MCF 10A (cell line): ENCODE results near the gene POLR3K. TPM values are rescaled to one million over a fixed set of nuclear protein-coding genes. Genes with fewer than 3 reads are reported as not detected.
"Not testable (repeated sequence)": the region's sequence is repeated elsewhere in the genome, so short reads cannot be mapped to it uniquely, and the experiment has no call there.

Experiments used
- BruUV-seq: library from RNA; stranded (reverse); fragments of 400-500 nt; replicated peaks from 2 replicates; lab custom pipeline; 2021; lab: Mats Ljungman, UMichigan
- CTCF ChIA-PET: fragments of 300-600 bp; sonication (Branson Sonifier 250); formaldehyde crosslinking; extraction: SDS; loops from one replicate; lab custom pipeline; 2021; ENCODE audit warnings: antibody characterized with exemption, inconsistent platforms; lab: Yijun Ruan, JAX
- POLR2A ChIA-PET: fragments of 300-600, 350-650 bp; sonication (Branson Sonifier 250); formaldehyde crosslinking; extraction: SDS; loops from one replicate; lab custom pipeline; 2020; ENCODE audit warnings: antibody characterized with exemption, inconsistent platforms; lab: Yijun Ruan, JAX
- DNase-seq: peaks from one replicate; pipeline ENCODE4 v3.0.0-alpha.2; 2018; ENCODE audit not compliant: unreplicated experiment
- H3K27ac Mint-ChIP-seq: one replicate; pipeline ENCODE4 v1.8.0; 2022; ENCODE audit warnings: mild to moderate bottlenecking, low read depth, mixed read lengths; ENCODE audit not compliant: unreplicated experiment
- H3K27me3 Mint-ChIP-seq: one replicate; pipeline ENCODE4 v1.8.0; 2022; ENCODE audit warnings: mixed read lengths; ENCODE audit not compliant: insufficient read depth, unreplicated experiment
- H3K36me3 Mint-ChIP-seq: one replicate; pipeline ENCODE4 v1.8.0; 2022; ENCODE audit warnings: mild to moderate bottlenecking, moderate library complexity, mixed read lengths; ENCODE audit not compliant: insufficient read depth, unreplicated experiment
- H3K4me1 Mint-ChIP-seq: one replicate; pipeline ENCODE4 v1.8.0; 2022; ENCODE audit warnings: mixed read lengths; ENCODE audit not compliant: insufficient read depth, unreplicated experiment
- H3K4me3 Mint-ChIP-seq: one replicate; pipeline ENCODE4 v1.8.0; 2022; ENCODE audit warnings: mild to moderate bottlenecking, moderate library complexity, mixed read lengths; ENCODE audit not compliant: unreplicated experiment
- H3K9me3 Mint-ChIP-seq: one replicate; pipeline ENCODE4 v1.8.0; 2022; ENCODE audit warnings: mixed read lengths; ENCODE audit not compliant: unreplicated experiment
- intact Hi-C: fragments of 100-400 bp; cut with micrococcal nuclease; formaldehyde crosslinking; loops from 2 replicates; pipeline ENCODE4 v1.14.1; 2022
- total RNA-seq: library from RNA; stranded (reverse); gene quantifications from 2 replicates; pipeline ENCODE4 v1.2.3, GENCODE V29; 2022
- TF ChIP-seq, protein P1 (sequence below): fragments of 200-600 bp; IDR thresholded peaks from one replicate; pipeline ENCODE4 v1.8.0; 2022; ENCODE audit warnings: antibody characterized with exemption, mild to moderate bottlenecking; ENCODE audit not compliant: unreplicated experiment

POLR3K gene
- total RNA-seq, 1 experiment from 2014 or later = 19.2 TPM

GRCh38 chr16:33877-34647, 19.3 kb downstream of the POLR3K start:
- intact Hi-C loops = no loop called here
- H3K27me3 Mint-ChIP-seq = no peaks in the 10 kb centered on the region
- H3K4me3 Mint-ChIP-seq = no peak overlapping the region
- CTCF ChIA-PET = interaction anchor here (0.9 kb wide), 1 partner anchor 73 kb away, joined by 4 read pairs; no protein-coding TSS in a partner anchor
- POLR2A ChIA-PET = no interaction called here
- no peaks in the 10 kb centered on the region for H3K4me1 Mint-ChIP-seq
- TF ChIP-seq, protein P1, sequence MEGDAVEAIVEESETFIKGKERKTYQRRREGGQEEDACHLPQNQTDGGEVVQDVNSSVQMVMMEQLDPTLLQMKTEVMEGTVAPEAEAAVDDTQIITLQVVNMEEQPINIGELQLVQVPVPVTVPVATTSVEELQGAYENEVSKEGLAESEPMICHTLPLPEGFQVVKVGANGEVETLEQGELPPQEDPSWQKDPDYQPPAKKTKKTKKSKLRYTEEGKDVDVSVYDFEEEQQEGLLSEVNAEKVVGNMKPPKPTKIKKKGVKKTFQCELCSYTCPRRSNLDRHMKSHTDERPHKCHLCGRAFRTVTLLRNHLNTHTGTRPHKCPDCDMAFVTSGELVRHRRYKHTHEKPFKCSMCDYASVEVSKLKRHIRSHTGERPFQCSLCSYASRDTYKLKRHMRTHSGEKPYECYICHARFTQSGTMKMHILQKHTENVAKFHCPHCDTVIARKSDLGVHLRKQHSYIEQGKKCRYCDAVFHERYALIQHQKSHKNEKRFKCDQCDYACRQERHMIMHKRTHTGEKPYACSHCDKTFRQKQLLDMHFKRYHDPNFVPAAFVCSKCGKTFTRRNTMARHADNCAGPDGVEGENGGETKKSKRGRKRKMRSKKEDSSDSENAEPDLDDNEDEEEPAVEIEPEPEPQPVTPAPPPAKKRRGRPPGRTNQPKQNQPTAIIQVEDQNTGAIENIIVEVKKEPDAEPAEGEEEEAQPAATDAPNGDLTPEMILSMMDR = no peak
- H3K9me3 Mint-ChIP-seq = no peaks in the 10 kb centered on the region
- no peak for DNase-seq
- H3K27ac Mint-ChIP-seq = no peak overlapping the region
- H3K36me3 Mint-ChIP-seq = peaks cover 5% of the 10 kb centered on the region
- BruUV-seq = no TSS peak

- BruUV-seq, H3K36me3 Mint-ChIP-seq, POLR2A ChIA-PET, CTCF ChIA-PET, DNase-seq, intact Hi-C loops, H3K4me1 Mint-ChIP-seq, H3K27me3 Mint-ChIP-seq, H3K9me3 Mint-ChIP-seq, H3K4me3 Mint-ChIP-seq, H3K27ac Mint-ChIP-seq: not testable (repeated sequence)
Observed at GRCh38 chr16:33154-33876, 20.1 kb downstream of the POLR3K start.

DNA sequence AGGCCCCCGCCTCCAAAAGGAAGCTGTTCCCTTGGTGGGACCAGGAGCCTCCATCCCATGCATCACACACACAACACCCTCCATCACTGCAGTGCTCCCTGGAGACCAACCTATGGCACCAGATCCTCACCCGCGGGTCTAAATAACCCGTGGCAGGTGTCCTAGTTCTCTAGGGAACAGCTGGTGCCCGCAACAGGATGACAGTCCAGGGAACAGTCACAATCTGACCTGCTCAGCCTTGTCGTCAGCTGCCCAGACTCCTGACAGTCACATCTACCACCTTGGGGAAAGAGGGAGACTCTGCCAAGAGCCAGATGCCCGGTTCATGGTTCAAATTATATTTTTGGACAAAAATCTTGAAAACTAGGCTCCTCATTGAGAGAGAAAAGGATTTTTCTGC, 22.8 kb downstream of the POLR3K start:
- BruUV-seq, POLR2A ChIA-PET, H3K36me3 Mint-ChIP-seq, DNase-seq, H3K9me3 Mint-ChIP-seq, H3K4me1 Mint-ChIP-seq, H3K4me3 Mint-ChIP-seq, H3K27ac Mint-ChIP-seq, intact Hi-C loops, CTCF ChIA-PET, H3K27me3 Mint-ChIP-seq: not testable (repeated sequence)

DNA sequence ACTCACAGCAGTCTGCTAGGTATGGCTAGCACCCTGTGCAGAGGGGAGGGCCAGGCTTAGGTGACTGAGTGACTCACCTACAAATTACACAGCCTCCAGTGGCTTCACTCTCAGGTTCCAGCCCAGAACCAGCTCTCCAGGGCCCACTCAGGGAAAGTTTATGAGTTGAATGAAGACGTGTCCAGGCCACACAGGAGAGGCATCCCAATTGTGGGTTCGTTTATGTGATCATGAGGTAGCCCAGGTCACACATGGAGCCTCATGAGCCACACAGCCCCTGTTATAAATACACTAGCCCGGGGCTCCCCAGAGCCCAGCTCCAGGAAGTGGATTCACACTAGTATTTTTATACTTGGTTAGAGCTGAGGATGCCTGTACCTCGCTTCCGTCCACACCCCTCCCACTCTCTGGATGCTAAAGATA, 27.5 kb downstream of the POLR3K start:
- POLR2A ChIA-PET, BruUV-seq, H3K36me3 Mint-ChIP-seq, intact Hi-C loops, H3K27me3 Mint-ChIP-seq, H3K27ac Mint-ChIP-seq, H3K4me1 Mint-ChIP-seq, CTCF ChIA-PET, DNase-seq, H3K9me3 Mint-ChIP-seq, H3K4me3 Mint-ChIP-seq: not testable (repeated sequence)

DNA sequence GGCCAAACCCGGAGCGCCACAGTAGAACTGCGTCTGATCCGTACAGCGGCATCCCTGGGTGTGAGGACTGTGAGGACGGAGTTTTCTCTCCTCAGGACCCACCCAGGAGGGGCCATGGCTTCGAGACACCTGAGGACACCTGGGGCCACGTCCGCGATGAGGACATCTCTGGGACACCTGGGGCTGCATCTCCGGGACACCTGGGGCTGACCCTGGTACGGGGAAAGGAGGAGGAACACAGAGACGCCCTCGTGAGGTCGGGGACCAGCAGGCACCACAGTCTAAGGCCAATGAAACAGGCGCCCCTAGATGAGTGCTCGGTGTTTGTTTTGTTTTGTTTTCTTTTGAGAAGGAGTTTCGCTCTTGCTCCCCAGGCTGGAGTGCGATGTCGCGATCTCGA, 29.3 kb downstream of the POLR3K start:
- DNase-seq, POLR2A ChIA-PET, BruUV-seq, intact Hi-C loops, H3K27me3 Mint-ChIP-seq, H3K27ac Mint-ChIP-seq, H3K4me1 Mint-ChIP-seq, H3K9me3 Mint-ChIP-seq, H3K36me3 Mint-ChIP-seq, H3K4me3 Mint-ChIP-seq, CTCF ChIA-PET: not testable (repeated sequence)

DNA sequence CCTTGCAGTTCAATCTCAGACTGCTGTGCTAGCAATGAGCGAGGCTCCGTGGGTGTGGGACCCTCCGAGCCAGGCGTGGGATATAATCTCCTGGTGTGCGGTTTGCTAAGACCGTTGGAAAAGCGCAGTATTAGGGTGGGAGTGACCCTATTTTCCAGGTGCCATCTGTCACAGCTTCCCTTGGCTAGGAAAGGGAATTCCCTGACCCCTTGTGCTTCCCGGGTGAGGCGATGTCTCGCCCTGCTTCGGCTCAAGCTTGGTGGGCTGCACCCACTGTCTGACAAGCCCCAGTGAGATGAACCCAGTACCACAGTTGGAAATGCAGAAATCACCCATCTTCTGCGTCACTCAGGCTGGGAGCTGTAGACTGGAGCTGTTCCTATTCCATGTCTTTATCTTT, 32.5 kb downstream of the POLR3K start:
- POLR2A ChIA-PET, H3K9me3 Mint-ChIP-seq, intact Hi-C loops, CTCF ChIA-PET, H3K36me3 Mint-ChIP-seq, H3K27ac Mint-ChIP-seq, H3K4me1 Mint-ChIP-seq, BruUV-seq, H3K27me3 Mint-ChIP-seq, DNase-seq, H3K4me3 Mint-ChIP-seq: not testable (repeated sequence)

GRCh38 chr16:17062-17765, 36.2 kb downstream of the POLR3K start:
- POLR2A ChIA-PET, H3K9me3 Mint-ChIP-seq, DNase-seq, BruUV-seq, H3K4me1 Mint-ChIP-seq, H3K27ac Mint-ChIP-seq, H3K4me3 Mint-ChIP-seq, CTCF ChIA-PET, H3K36me3 Mint-ChIP-seq, intact Hi-C loops, H3K27me3 Mint-ChIP-seq: not testable (repeated sequence)
